MM.1S (cell line): ENCODE results near the gene MYL5.

ENCODE experiments used
- DNase-seq: peaks from one replicate; pipeline ENCODE4 v3.0.0-alpha.2; 2015
- H2AFZ ChIP-seq: fragments of 300-600 bp; sonication (generic); 2 replicates; pipeline ENCODE4 v1.6.0; 2016; ENCODE audit warnings: antibody characterized with exemption, low read length
- H3F3A ChIP-seq: fragments of 300-600 bp; sonication (generic); 2 replicates; pipeline ENCODE4 v1.6.1; 2016; ENCODE audit warnings: mild to moderate bottlenecking, antibody characterized with exemption, low read length, moderate library complexity, mixed read lengths; ENCODE audit not compliant: insufficient read depth
- H3K27ac ChIP-seq: fragments of 300-600 bp; sonication (generic); 2 replicates; pipeline ENCODE4 v1.5.1; 2016; ENCODE audit warnings: mild to moderate bottlenecking, low read length
- H3K27me3 ChIP-seq: fragments of 300-600 bp; sonication (generic); replicated peaks from 2 replicates; pipeline ENCODE4 v1.6.0; 2016; ENCODE audit warnings: low read length; ENCODE audit not compliant: insufficient read depth
- H3K36me3 ChIP-seq: fragments of 300-600 bp; sonication (generic); replicated peaks from 2 replicates; pipeline ENCODE4 v1.6.1; 2016; ENCODE audit warnings: mild to moderate bottlenecking, low read length, mixed read lengths; ENCODE audit not compliant: insufficient read depth
- H3K4me1 ChIP-seq: fragments of 300-600 bp; sonication (generic); 2 replicates; pipeline ENCODE4 v1.6.1; 2016; ENCODE audit warnings: low read length, mixed read lengths
- H3K4me2 ChIP-seq: fragments of 300-600 bp; sonication (generic); 2 replicates; pipeline ENCODE4 v1.6.0; 2016; ENCODE audit warnings: low read depth, low read length
- H3K4me3 ChIP-seq: fragments of 300-600 bp; sonication (generic); 2 replicates; pipeline ENCODE4 v1.5.1; 2016; ENCODE audit warnings: low read length, mixed read lengths
- H3K79me2 ChIP-seq: fragments of 300-600 bp; sonication (generic); 2 replicates; pipeline ENCODE4 v1.6.1; 2016; ENCODE audit warnings: mixed run types, low read length, mixed read lengths
- H3K9ac ChIP-seq: fragments of 300-600 bp; sonication (generic); 2 replicates; pipeline ENCODE4 v1.6.1; 2016; ENCODE audit warnings: low read length, mixed read lengths
- H3K9me2 ChIP-seq: fragments of 300-600 bp; sonication (generic); replicated peaks from 2 replicates; pipeline ENCODE4 v1.6.1; 2016; ENCODE audit warnings: mild to moderate bottlenecking, low read length, mixed read lengths; ENCODE audit not compliant: insufficient read depth
- H3K9me3 ChIP-seq: fragments of 300-600 bp; sonication (generic); replicated peaks from 2 replicates; pipeline ENCODE4 v1.6.1; 2016; ENCODE audit warnings: mild to moderate bottlenecking, low read length, mixed read lengths; ENCODE audit not compliant: insufficient read depth
- H4K20me1 ChIP-seq: fragments of 300-600 bp; sonication (generic); 2 replicates; pipeline ENCODE4 v1.6.1; 2016; ENCODE audit warnings: mild to moderate bottlenecking, low read length, moderate library complexity, mixed read lengths; ENCODE audit not compliant: insufficient read depth
- CTCF ChIP-seq: fragments of 300-600 bp; sonication (generic); IDR thresholded peaks from 2 replicates; pipeline ENCODE4 v1.5.1; 2016; ENCODE audit warnings: antibody characterized with exemption, low read length, mixed read lengths
- EZH2 ChIP-seq: fragments of 300-600 bp; sonication (generic); optimal IDR thresholded peaks from 2 replicates; pipeline ENCODE3; 2017; ENCODE audit warnings: low read depth, mild to moderate bottlenecking, antibody characterized with exemption, low read length, mixed read lengths
- EZH2phosphoT487 ChIP-seq: fragments of 300-600 bp; sonication (generic); IDR thresholded peaks from 2 replicates; pipeline ENCODE4 v1.6.1; 2018; ENCODE audit warnings: antibody characterized with exemption, low read length

The MYL5 gene

GRCh38 chr4:700587-701264 lies 26.4 kb downstream of the MYL5 start:
- Histone ChIP-seq H3K27me3 (no peaks in the 10 kb centered on the region), H3K9ac (no peak overlapping the region), H3K4me3 (no peak overlapping the region), H3K27ac (no peak overlapping the region), H3K9me3 (no peaks in the 10 kb centered on the region), H2AFZ (no peak overlapping the region), H3K36me3 (no peaks in the 10 kb centered on the region), H3K9me2 (no peaks in the 10 kb centered on the region), H4K20me1 (no peaks in the 10 kb centered on the region), H3K4me2 (no peak overlapping the region), H3K79me2 (no peaks in the 10 kb centered on the region), H3F3A (no peaks in the 10 kb centered on the region), H3K4me1 (no peaks in the 10 kb centered on the region)
- no peak for DNase-seq
- no peak for TF ChIP-seq EZH2

GRCh38 chr4:702618-703048 lies 28.3 kb downstream of the MYL5 start:
- H3K9me2 ChIP-seq: no peaks in the 10 kb centered on the region
- H3K27ac ChIP-seq: no peak overlapping the region
- H3K9me3 ChIP-seq: no peaks in the 10 kb centered on the region
- H3K4me2 ChIP-seq: no peak overlapping the region
- no peaks in the 10 kb centered on the region for H3F3A ChIP-seq
- no peak overlapping the region for H2AFZ ChIP-seq
- no peak for DNase-seq
- H3K4me3 ChIP-seq: no peak overlapping the region
- H3K27me3 ChIP-seq: no peaks in the 10 kb centered on the region
- H4K20me1 ChIP-seq: no peaks in the 10 kb centered on the region
- H3K4me1 ChIP-seq: no peaks in the 10 kb centered on the region
- TF ChIP-seq CTCF (no peak), EZH2 (no peak)
- no peaks in the 10 kb centered on the region for H3K79me2 ChIP-seq
- H3K9ac ChIP-seq: no peak overlapping the region
- H3K36me3 ChIP-seq: no peaks in the 10 kb centered on the region

DNA sequence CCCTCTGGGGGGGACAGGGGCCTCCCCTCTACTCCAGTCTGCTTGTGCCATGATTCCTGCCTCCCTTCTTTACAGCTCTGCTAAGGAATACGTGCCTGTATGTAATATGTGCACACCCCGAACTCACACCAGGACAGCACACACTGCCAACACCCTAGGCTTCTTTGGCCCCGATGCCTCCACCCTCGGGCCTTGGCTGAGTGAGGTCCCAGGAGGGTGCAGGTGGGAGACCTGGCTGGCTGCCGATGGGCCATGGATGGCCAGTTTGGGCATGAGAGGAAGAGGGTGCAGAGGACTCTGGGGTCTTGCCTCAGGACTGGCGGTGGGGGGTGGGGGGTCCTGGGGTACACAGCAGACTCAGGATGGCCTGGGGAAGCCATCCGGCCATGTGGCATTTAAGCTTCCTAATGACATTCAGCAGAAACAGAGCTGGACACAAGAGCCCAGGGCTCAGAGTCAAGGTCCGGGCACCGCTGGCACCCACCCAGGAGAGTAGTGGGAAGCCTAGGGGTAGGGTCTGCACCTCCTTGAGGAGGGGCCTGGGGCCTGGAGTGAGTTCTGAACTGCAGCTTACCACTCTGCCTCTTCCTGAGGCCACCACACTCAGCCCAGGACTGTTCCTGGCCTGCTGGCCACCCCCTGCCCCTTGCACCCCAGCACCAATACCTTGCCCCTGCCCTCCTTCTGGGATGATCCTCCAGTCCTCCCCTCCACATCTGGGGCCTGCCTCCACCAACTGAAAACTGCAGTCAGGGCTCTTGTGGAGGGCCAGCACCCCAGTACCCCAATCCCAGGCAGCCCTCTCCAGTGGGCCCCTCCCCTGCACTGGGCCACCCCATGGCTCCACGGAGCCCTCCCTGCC lies 29.2 kb downstream of the MYL5 start:
- no peaks in the 10 kb centered on the region for H3K79me2 ChIP-seq
- no peak overlapping the region for H2AFZ ChIP-seq
- no peak for DNase-seq
- no peaks in the 10 kb centered on the region for H3F3A ChIP-seq
- no peak overlapping the region for H3K4me2 ChIP-seq
- no peaks in the 10 kb centered on the region for H3K36me3 ChIP-seq
- no peaks in the 10 kb centered on the region for H3K9me2 ChIP-seq
- H4K20me1 ChIP-seq: no peaks in the 10 kb centered on the region
- H3K4me3 ChIP-seq: no peak overlapping the region
- no peaks in the 10 kb centered on the region for H3K27me3 ChIP-seq
- no peak for TF ChIP-seq EZH2
- TF ChIP-seq CTCF: no peak
- TF ChIP-seq EZH2phosphoT487: no peak
- no peaks in the 10 kb centered on the region for H3K9me3 ChIP-seq
- H3K9ac ChIP-seq: no peak overlapping the region
- no peaks in the 10 kb centered on the region for H3K4me1 ChIP-seq
- no peak overlapping the region for H3K27ac ChIP-seq
